ENCODE measurements around the gene SLAMF9. TPM values are rescaled to one million over a fixed set of nuclear protein-coding genes. Genes with fewer than 3 reads are reported as not detected.

The SLAMF9 gene
- polyA plus RNA-seq, 1 donor (not counting 4 experiments of a cell fraction or from before 2014, with no cell fraction given): 0.31 TPM

GRCh38 chr1:159930634-159931033 lies 23.4 kb downstream of the SLAMF9 start:
- H3K27ac ChIP-seq (ENCODE audit: control insufficient read depth, insufficient read depth, low read length): no peak overlapping the region
- no peaks in the 10 kb centered on the region for H3K79me2 ChIP-seq (ENCODE audit: control insufficient read depth, insufficient read depth, low read length)
- H2AFZ ChIP-seq (ENCODE audit: control insufficient read depth, low read length): no peak overlapping the region
- no peaks in the 10 kb centered on the region for H3K27me3 ChIP-seq (ENCODE audit: control insufficient read depth, extremely low read depth, insufficient read depth, low read length)
- DNase-seq (ENCODE audit: low read depth, low spot score) (no peak), FAIRE-seq (no peak)
- no peak overlapping the region for H3K4me3 ChIP-seq (ENCODE audit: control insufficient read depth in 2 of 3, extremely low read depth in 1 of 3, insufficient read depth in 2 of 3, low read depth in 1 of 3, low read length in 3 of 3)
- H3K4me1 ChIP-seq (ENCODE audit: control insufficient read depth, extremely low read depth, insufficient read depth, low read length): peaks cover 37% of the 10 kb centered on the region
- TF ChIP-seq CTCF (optimal IDR thresholded peaks at IDR 0.05 in 1 of 3, IDR thresholded peaks at IDR 0.05 in 1 of 3, conservative IDR thresholded peaks at IDR 0.05 in 1 of 3; ENCODE audit: extremely low read depth in 1 of 3, insufficient read depth in 2 of 3, low read length in 3 of 3) (no peak), EZH2 (IDR thresholded peaks at IDR 0.05; ENCODE audit: low read length) (no peak)
- peaks cover 14 to 17% of the 10 kb centered on the region in 2 experiments for H3K36me3 ChIP-seq (ENCODE audit: control insufficient read depth in 2 of 2, extremely low read depth in 1 of 2, insufficient read depth in 2 of 2, low read length in 2 of 2)
- H3K9ac ChIP-seq (ENCODE audit: control insufficient read depth, extremely low read depth, insufficient read depth, low read length): no peak overlapping the region
- no peaks in the 10 kb centered on the region for H4K20me1 ChIP-seq (ENCODE audit: control insufficient read depth, extremely low read depth, insufficient read depth, low read length)
- no peaks in the 10 kb centered on the region for H3K9me3 ChIP-seq (ENCODE audit: control insufficient read depth, low read depth, low read length)
- no peak overlapping the region for H3K4me2 ChIP-seq (ENCODE audit: control insufficient read depth, extremely low read depth, insufficient read depth, low read depth, low read length)
- H3K9me1 ChIP-seq (ENCODE audit: control insufficient read depth, extremely low read depth, insufficient read depth, low read length): no peaks in the 10 kb centered on the region
- dilution Hi-C loops (cut with MboI; ENCODE audit: extremely low pct_ligation_motif_present, low sequenced_read_pairs): no loop called here

DNA sequence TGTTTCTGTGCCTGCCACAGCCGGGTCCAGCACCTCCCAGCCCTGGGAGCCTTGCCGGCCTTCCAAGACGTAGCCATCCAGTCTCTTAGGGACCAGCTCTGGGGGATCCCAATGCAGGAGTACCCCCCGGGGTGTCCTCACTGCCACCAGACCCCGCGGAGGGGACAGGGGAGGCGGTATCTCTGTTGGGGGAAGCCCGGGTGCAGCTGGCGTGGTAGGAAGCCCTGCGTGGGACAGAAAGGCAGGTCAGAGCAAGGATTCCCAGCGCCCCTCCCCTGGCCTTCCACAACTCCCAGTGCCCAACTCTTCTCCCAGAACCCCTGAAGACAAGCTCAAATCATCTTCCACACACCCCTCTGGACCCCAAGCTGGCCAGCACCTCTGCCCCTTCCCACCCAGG lies 23.8 kb downstream of the SLAMF9 start:
- Histone ChIP-seq H3K27ac (ENCODE audit: control insufficient read depth, insufficient read depth, low read length) (no peak overlapping the region), H3K9me1 (ENCODE audit: control insufficient read depth, extremely low read depth, insufficient read depth, low read length) (no peaks in the 10 kb centered on the region), H3K4me1 (ENCODE audit: control insufficient read depth, extremely low read depth, insufficient read depth, low read length) (peaks cover 40% of the 10 kb centered on the region), H4K20me1 (ENCODE audit: control insufficient read depth, extremely low read depth, insufficient read depth, low read length) (no peaks in the 10 kb centered on the region), H2AFZ (ENCODE audit: control insufficient read depth, low read length) (no peak overlapping the region), H3K9me3 (ENCODE audit: control insufficient read depth, low read depth, low read length) (no peaks in the 10 kb centered on the region), H3K36me3 (ENCODE audit: control insufficient read depth in 2 of 2, extremely low read depth in 1 of 2, insufficient read depth in 2 of 2, low read length in 2 of 2) (peaks cover 14 to 15% of the 10 kb centered on the region in 2 experiments), H3K4me2 (ENCODE audit: control insufficient read depth, extremely low read depth, insufficient read depth, low read depth, low read length) (no peak overlapping the region), H3K79me2 (ENCODE audit: control insufficient read depth, insufficient read depth, low read length) (no peaks in the 10 kb centered on the region), H3K27me3 (ENCODE audit: control insufficient read depth, extremely low read depth, insufficient read depth, low read length) (no peaks in the 10 kb centered on the region), H3K9ac (ENCODE audit: control insufficient read depth, extremely low read depth, insufficient read depth, low read length) (no peak overlapping the region), H3K4me3 (ENCODE audit: control insufficient read depth in 2 of 3, extremely low read depth in 1 of 3, insufficient read depth in 2 of 3, low read depth in 1 of 3, low read length in 3 of 3) (no peak overlapping the region)
- TF ChIP-seq CTCF (optimal IDR thresholded peaks at IDR 0.05 in 1 of 3, IDR thresholded peaks at IDR 0.05 in 1 of 3, conservative IDR thresholded peaks at IDR 0.05 in 1 of 3; ENCODE audit: extremely low read depth in 1 of 3, insufficient read depth in 2 of 3, low read length in 3 of 3) (no peak), EZH2 (IDR thresholded peaks at IDR 0.05; ENCODE audit: low read length) (no peak)
- FAIRE-seq: no peak
- dilution Hi-C loops (cut with MboI; ENCODE audit: extremely low pct_ligation_motif_present, low sequenced_read_pairs): no loop called here
- no peak for DNase-seq (ENCODE audit: low read depth, low spot score)
